Esophagus muscularis mucosa (tissue), 3 donors: ENCODE data around the gene DNAJB12.
"Not testable (repeated sequence)": the region's sequence is repeated elsewhere in the genome, so short reads cannot be mapped to it uniquely, and the experiment has no call there.

ENCODE experiments used
- CTCF ChIP-seq, 3 experiments: fragments of 200-600 bp in 2 of 3; fragments of 450-650 bp in 1 of 3; sonication (generic) in 2 of 3; IDR thresholded peaks; one replicate each; pipeline ENCODE4 v1.5.1; 2017 to 2019; ENCODE audit warnings: antibody characterized with exemption in 3 of 3, mild to moderate bottlenecking in 2 of 3, moderate library complexity in 1 of 3
- POLR2A ChIP-seq: fragments of 450-650 bp; IDR thresholded peaks from one replicate; pipeline ENCODE4 v1.6.1; 2017; ENCODE audit warnings: antibody characterized with exemption, moderate library complexity, mild to moderate bottlenecking, low read depth

DNA sequence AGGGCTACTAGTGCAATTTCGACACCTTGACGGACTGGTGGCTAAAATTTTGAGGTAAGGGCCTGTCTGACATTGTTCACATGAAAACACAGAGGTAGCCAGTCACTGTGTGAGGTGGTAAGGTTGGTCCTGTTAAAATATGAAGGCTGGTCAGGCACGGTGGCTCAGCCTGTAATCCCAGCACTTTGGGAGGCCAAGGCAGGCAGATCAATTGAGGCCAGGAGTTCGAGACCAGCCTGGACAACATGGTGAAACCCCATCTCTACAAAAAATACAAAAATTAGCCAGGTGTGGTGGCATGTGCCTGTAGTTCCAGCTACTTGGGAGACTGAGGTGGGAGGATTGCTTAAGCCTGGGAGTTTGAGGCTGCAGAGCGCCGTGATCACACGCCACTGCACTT lies 47.0 kb downstream of the DNAJB12 start:
- TF ChIP-seq POLR2A; CTCF (IDR thresholded peaks at IDR 0.05): not testable (repeated sequence)
